ENCODE data around the gene ANKRD44.
"Not testable (repeated sequence)": the region's sequence is repeated elsewhere in the genome, so short reads cannot be mapped to it uniquely, and the experiment has no call there.

Gene ANKRD44

DNA sequence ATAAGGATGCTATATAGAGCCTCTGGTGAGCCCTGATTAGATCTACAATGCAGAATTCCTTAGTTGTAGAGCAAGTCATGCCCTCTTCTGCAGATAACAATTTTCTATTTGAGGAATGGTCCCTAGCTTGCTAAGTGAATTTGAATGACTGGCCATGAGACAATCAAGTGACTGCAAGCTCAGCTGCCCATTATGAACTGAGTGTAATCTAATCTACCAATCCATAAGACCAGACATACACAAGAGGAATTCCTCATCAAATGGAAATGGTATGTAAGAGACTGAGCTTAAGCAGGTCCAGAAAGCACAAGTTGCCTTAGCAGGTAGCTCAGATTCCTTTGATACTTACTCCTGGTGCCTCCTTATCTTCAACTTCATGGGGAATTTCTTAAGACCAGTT is 4.8 kb upstream of the ANKRD44 start:
- no peak for DNase-seq

DNA sequence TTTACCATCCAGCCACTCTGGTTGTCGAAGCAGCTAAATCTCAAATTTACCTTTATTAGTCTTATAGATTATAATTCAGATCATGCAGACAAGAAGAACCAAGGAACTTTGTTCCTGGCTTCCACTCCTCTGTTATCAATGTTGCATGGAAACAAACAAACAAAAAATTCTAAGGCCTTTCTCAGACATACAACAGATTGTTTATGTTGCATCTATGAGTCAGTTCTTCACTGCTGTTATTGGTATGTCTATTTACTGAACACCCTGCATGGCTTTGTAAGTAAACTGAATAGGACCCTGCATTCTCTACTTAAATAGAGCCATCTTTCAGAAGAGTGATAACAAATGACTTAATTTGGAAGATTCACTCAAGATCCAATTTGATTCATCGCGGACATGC is 1.6 kb upstream of the ANKRD44 start:
- DNase-seq = no peak

DNA sequence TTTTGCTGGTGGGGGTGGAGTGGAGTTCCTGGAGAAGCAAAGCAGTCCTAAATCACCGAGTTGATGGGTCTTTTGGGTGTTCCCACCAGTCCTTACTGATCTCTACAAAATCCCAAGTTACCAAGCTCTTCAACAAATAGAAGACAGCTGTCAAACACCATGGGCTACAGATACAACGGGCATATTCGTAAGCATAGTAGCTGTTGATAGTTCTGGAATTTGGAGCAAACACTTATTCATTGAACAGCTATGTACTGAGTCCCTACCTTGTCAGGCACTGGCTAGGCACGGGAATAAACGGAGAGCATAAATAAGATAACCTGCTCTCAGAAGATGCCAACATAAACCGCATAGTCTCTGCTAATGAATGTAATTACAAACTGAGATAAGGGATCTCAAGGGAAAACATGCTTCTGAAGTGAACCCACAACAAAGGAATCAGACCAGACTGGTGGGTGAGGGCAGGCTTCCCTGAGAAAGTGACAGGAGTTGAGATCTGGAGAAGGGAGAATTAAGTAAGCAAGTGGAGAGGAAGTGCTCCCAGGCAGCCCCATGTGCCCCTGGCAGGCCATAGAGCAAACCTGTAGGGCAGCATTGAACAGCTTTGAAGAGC is 947 bp upstream of the ANKRD44 start:
- no peak for DNase-seq

DNA sequence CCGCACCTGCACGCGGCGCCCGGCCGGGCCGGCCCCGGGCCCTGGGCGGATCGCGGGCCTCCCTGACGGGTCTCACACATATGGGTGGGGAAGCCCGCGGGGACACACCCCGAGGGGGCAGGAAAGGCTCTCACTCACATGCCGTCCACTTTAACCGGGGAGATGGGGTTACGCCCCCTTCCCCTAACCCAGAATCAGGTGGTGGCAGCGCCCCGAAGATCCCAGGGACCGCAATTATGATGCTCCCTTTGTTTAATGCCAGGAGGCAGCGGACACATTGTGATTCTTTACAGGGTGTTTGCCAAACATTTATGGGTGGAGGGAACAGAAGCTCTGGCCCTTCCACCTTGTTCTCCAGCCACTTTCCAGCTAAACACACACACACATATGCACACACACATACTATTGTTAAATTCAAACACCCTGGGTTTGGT is 424 bp upstream of the ANKRD44 start:
- no peak for DNase-seq

DNA sequence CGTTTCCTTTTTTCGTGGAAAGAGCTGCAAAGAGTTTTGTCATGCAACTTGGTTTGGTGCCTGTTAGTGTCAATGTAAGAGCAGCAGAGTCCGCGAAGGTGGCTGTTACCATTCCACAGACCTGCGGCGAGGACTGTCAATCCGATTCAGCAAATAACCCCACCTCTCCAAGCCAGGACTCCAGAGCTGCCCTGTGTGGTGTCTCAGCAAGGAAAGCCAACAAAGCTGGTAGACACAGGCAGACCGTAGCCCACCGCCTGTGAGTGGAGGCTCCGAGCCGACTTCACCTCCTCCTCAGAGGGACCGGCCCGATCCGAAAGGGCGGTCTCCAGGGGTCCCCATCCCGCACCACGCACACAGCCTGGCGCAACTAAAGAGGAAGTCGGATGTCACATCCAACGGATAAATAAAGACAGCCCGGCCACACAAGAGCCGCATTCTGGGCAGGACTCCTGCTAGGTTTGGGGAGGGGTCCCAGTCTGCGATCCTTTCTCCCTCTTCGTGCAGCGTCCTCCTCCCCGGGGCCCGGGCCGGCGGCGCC is 819 bp downstream of the ANKRD44 start:
- DNase-seq = peak; percentile 66

DNA sequence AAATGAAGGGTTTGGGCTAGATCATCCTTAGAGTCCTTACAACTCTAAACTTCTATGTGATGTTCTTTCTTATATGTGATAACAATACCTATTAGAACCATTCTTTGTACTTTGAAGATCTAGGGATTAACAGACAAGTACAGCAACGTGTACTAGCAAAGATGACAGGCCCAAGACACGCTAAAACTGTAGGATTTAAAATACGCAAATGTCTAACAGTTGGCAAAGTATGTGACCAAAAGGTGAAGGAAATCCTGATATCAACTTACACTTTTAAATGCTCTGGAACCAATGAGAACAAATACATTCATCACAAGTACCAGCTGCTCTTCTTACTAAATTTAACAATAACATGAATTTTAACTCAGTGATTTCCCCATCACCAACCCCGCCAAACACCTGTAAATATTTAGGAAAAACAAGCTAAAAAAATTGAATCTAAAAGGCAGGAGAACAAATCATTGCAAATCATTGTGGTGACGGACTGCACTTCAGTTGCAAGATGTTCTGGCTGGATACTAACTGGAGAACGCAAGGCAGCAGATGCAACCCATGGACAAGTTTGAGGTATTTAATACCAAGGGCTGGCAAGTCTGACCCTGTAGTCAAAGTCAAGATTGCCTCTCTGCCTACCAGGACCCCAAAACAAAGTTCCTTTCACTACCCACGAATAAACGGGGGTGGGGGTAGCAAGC is 1.4 kb downstream of the ANKRD44 start:
- DNase-seq = no peak

DNA sequence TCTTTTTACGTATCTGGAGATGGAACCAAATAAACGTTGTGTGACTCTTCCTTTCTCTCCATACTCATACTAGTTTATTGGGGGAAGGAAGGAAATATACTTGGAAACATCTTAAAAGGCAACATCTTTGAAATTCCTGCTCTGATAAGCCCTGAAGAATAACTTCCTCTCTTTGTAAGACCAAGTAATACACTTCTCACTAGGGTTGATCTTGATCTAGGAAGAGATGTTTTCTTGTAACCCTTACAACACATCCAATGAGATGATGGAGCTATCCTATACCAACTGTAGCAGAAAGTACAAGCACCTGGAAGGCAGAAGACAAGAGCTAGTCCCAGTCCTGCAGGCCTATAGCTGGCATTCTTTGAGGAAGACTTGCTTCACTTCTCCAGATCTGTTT is 2.0 kb downstream of the ANKRD44 start:
- no peak for DNase-seq

DNA sequence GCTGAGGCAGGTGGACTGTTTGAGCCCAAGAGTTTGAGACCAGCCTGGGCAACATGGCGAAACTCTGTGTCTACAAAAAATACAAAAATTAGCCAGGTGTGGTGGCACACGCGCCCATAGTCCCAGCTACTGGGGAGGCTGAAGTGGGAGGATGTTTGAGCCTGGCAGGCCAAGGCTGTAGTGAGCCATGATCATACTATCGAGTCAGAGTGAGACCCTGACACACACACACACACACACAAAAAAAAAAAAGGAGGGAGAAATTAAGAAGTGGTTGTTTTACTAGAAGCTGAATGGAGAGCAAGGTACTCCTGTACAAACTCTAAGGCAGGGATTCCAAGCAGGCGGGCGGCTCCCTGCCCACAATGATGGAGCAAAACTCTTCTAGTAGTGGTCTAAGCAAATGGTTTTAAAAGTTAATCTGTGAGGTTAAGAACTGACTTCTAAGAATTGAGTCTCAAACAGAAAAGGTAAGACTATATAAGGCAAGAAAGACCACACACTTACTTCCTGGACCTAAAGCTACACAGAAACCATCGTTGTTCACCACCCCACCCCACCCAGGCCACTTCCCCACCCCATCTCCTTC is 2.6 kb downstream of the ANKRD44 start:
- DNase-seq = peak in 1 of 2 donors; percentile 54

DNA sequence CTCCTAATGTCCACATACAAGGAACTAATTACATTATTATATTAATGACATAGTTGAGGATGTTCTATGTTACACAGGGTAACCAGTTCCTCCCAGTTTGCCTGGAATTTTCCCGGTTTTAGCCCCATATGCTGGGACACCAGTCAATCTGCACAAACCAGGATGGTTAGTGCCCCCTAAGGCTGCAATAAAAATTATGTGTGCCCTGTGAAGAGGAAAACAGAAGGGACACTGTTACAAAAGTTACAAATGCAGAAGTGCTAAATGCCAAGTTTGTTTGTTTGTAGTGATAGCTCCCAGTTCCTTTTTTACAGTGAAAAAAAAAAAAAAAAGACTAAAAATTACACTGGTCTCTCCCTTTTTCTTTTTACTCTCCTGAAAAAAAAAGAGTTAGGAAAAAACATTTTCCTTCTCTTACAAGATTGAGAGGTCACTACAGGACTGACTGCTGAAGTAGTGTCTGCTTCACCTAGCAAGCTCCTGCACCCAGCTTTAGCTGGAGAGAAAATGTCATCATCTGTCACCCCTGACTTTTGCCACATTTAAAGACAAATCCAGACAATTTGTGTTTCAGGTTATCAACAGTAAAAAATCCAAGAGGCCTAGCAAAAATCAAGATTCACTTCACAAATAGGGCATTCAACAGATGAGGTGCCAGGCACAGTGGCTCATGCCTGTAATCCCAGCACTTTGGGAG is 3.2 kb downstream of the ANKRD44 start:
- no peak for DNase-seq

DNA sequence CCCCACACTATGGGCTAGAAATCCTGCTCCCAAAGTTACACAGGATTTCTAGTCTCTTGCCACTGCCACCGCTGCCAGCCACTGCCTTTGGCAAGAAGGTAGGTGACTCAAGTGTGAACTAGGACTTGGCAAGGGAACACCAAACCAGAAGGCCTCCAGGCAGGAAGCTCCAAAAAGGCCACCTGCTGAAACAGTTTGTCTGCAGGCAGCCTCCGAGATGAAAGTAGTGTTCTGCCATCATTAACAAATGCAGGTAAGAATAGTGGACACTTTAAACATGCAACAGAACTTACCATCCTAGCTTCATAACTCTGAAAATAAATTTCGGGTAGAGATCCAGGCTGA is 3.9 kb downstream of the ANKRD44 start:
- no peak for DNase-seq

DNA sequence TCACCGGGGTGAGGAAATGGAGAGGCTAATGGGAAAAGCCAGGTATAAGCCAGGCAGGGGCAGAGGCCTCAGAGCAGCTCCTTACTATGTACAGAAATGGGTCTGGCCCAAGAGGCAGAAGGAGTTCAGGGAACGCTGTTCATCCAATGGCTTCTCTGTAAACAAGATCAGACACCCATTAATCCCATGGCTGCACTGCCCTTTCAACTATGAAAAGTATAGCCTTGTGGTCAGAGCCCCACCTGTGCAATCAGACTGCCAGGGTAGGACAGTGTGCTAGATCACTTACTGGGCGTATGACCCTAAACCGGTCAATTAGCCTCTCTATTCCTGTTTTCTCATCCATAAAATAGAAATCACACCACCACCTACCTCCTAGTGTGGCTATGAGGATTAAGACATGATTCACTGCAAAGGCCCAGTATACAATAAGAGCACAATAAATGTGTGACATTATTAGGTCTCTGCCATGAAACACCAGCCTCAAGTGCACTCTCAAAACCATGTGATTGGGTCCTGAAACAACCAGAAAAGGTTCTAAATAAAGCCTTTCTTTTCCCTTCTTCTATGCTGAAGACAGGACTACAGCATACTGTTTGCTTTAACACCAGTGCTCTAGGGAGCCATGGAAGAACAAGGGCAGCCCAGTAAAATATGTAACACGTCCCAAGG is 4.4 kb downstream of the ANKRD44 start:
- no peak for DNase-seq

DNA sequence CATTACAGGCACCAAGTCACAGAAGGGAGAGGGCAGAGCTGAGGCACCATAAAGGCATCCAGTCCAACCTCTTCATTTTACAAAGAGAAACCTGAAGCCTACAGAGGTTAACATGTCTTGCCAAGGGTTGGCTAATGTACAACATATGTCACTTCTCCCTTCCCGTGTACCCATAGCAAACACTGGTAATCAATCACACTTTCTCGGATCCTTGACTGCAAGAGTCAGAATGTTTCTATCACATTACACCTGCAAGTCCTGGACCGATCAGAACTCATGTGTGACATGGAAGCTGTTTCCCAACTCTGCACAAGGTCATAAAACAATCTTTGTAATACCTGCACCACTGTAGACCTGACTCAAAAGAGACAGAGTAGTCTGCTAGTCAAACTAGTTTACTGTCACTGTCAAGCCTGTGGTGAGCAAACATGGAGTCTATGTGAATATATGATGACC is 6.0 kb downstream of the ANKRD44 start:
- DNase-seq = no peak

DNA sequence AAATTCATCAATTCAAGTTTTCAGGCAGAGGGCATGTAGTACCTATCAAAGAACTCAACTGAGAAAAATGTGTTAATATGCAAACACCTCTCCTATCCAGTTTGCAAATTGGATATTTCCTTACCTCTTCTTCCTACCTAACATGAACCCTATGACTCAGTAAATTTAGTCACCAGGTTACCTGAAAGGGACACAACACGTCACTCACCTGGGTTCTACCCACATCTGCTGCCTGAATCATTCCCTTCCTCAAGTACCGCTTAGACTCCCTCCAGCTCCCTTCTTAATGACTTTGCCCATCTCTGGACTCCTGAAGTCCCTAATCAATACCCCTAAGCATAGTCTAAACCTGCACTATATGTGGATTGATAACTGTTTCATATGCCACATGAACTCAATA is 10.4 kb downstream of the ANKRD44 start:
- DNase-seq = no peak

DNA sequence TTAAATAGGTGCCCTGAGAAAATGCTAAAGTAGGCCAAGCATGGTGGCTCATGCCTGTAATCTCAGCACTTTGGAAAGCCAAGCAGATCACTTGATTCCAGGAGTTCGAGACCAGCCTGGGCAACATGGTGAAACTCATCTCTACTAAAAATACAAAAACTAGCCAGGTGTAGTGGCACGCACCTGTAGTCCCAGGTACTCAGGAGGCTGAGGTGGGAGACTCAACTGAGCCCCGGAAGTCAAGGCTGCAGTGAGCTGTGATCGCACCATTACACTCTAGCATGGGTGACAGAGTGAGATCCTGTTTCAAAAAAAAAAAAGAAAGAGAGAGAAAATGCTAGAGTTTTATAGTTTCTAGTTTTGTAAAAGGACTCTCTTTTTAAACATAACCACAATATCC is 12.0 kb downstream of the ANKRD44 start:
- no peak for DNase-seq

DNA sequence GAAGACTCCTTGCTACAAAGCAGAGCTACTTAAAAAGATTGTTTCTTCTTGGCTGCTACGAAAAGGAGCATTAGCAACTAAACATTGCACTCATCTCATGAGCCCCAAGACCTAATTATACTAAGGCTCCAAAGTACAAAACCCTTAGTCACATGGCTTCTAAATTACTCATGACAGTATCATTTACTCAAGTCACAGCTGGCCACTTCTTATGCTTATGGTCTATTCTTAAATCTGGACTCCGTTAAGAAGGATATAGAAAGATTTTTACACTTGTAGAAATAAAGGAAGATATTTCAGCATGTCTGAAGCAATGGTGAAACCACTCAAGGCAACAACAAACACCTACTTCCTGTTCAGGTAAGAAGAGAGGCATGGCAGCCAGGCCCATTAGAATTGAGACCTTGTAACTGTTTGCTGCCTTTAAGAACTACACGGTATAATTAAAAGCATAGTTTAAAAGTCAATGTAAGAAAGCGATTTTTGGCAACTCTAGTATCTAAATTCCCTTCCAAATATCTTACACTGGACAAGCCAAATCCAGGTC is 12.7 kb downstream of the ANKRD44 start:
- no peak for DNase-seq

DNA sequence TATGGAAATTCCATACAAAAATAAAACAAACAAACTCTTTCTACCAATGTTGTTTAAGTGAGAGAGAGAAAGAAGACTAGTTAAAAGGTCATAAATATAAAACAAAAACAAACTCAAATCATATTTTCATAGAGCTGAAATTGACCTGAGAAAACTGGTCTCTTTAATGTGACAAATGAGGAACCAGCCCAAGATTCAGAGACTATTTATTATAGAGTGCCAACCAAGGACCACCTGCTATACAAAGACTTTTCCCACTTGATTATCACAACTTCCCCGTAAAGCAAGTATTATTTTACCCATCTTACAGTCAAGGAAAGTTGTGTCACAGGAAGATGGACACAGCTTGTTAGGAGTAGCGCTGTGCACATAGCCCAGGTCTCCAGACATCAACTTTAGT is 13.3 kb downstream of the ANKRD44 start:
- no peak for DNase-seq

DNA sequence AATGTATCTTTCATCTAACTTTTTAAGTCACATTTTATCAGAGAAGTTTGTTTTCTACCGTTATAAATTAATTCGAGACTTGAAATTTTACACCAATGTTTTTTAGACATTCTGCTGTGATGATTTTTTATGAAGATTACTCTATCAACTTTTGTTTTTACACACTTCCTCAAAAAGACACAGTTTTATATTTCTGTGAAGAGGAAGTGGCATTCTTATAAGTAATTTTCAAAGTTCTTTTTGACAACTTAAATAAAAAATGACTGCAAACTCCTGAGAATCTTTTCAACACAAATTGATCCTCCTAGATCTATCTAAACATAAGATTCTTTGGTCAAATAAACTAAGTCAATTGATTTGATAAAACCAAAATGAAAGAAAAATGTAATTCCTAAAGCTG is 13.7 kb downstream of the ANKRD44 start:
- DNase-seq = no peak

DNA sequence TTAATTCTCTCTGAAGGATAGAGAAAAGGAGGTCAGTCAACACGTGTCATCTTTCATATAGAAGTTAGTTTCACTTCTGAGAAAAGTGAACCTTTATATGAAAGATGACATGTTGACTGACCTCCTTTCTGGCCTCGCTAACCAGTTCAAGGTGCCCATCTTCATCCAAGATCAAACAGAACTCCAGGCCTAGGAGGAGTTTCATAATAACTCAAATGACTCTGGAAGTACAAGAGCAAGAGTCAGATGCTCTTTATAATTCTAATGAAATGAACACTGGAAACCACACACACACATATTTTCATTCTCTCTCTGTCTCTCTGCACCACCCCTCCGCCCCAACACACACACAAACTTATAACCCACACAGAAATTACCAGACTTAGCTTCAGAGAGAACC is 16.3 kb downstream of the ANKRD44 start:
- DNase-seq = peak; percentile 52 to 57

DNA sequence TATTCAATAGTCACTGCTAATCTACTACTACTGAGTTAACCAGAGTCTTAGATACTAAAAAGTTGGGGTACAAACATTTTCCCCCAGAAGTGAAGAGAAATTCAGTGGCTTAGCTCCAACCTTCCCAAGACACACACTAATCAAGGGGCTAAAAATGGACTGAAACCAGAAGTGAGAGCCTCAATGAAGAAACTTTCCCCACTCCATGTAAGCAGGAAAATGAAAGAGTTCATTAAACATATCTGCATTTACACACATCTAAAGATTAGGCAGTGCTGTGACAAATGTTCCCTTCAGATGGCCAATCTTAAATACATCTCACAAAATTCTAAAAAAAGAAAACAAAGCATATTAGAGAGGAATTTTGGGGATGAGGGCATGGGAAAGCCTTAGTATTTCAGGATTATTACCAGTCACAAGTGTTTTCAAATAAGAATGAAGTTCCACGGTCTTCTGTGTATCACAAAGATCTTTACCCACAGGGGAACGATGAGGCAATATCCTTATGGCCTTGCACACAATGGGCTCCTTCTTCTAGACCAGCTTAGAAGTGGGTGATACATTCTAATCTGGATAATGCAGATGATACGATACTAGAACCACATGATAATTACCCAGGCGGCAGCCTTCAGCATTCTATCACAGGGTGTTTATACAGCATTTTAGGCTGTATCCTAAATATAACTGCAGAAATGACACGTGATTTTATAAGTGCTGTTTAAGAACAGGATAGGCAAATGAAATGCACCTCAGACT is 17.1 kb downstream of the ANKRD44 start:
- DNase-seq = no peak

DNA sequence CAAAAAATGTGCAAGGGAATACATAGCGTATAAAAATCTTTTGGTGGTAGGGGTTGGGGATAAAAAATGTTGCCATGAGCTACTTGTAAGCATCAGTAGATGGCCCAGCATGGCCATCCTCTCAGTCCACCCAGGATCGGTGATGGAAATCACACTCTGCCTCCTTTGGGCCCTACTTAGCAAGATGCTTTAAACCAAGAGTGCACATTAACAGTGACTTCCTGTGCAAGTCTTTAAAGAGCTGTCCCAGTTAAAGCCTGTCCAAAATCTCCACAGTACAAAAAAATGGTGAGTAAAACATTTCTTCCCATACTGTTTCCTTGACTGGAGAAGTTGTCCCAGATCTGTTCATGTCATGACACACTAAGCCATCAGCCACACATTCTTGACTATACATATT is 18.0 kb downstream of the ANKRD44 start:
- DNase-seq = no peak

DNA sequence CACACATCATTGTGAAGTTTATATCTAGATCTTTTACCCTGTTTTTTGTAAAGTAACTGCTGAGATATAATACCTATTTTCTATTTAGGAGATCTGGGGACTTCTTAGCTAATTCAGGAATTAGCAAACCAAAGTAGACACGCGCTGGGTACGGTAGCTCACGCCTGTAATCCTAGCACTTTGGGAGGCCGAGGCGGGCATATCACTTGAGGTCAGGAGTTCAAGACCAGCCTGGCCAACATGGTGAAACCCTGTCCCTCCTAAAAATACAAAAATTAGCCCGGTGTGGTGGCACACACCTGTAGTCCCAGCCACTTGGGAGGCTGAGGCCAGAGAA is 23.0 kb downstream of the ANKRD44 start:
- DNase-seq = not testable (repeated sequence)

Measured in activated CD4-positive, alpha-beta T cell treated with anti-CD3 and anti-CD28 coated beads for 4 hours (primary cell).